Measurements from ENCODE around the gene RER1. TPM values are rescaled to one million over a fixed set of nuclear protein-coding genes. Genes with fewer than 3 reads are reported as not detected.

Gene RER1
- total RNA-seq, 1 experiment from 2014 or later: 110 TPM

GRCh38 chr1:2392686-2393085 lies 1.0 kb downstream of the RER1 start:
- Histone ChIP-seq H3K79me1 (ENCODE audit: insufficient read depth, low read depth, low read length, poor library complexity, severe bottlenecking) (peaks cover 11% of the 10 kb centered on the region), H3K27ac (ENCODE audit: insufficient read length, low read depth, low read length) (no peak overlapping the region), H3K18ac (ENCODE audit: insufficient read length, low read depth, low read length) (no peak overlapping the region), H2AK5ac (ENCODE audit: insufficient read length, low read length) (no peak overlapping the region), H3K23ac (ENCODE audit: insufficient read length, low read depth, low read length) (no peak overlapping the region), H2BK15ac (ENCODE audit: low read depth, low read length) (no peak overlapping the region), H2BK20ac (ENCODE audit: low read depth, low read length, poor library complexity, severe bottlenecking) (no peak overlapping the region), H3K14ac (ENCODE audit: insufficient read depth, low read length) (no peak overlapping the region; the same call in 1 of the 2 replicates), H4K91ac (ENCODE audit: insufficient read length, low read depth, low read length) (no peak overlapping the region), H3K27me3 (ENCODE audit: insufficient read depth, low read length) (no peaks in the 10 kb centered on the region), H3K4ac (ENCODE audit: low read depth, low read length) (no peak overlapping the region), H3T11ph (ENCODE audit: low read length) (no peak overlapping the region), H3K9ac (ENCODE audit: extremely low read depth, insufficient read length, low read length) (peak overlapping the region; percentile 81), H3K9me3 (ENCODE audit: control insufficient read depth, low read depth, low read length) (no peaks in the 10 kb centered on the region), H4K5ac (ENCODE audit: insufficient read length, low read depth, low read length) (no peak overlapping the region), H2AFZ (ENCODE audit: low read length) (no peak overlapping the region), H2BK12ac (ENCODE audit: insufficient read length, low read depth, low read length) (no peak overlapping the region), H3K56ac (ENCODE audit: insufficient read length, low read depth, low read length) (no peak overlapping the region), H2BK120ac (ENCODE audit: low read depth, low read length, poor library complexity, severe bottlenecking) (no peak overlapping the region), H3K79me2 (ENCODE audit: insufficient read depth, low read length) (peaks cover 5% of the 10 kb centered on the region; the same call in 1 of the 2 replicates), H4K20me1 (ENCODE audit: control insufficient read depth, insufficient read depth, insufficient read length) (peaks cover 2% of the 10 kb centered on the region), H4K8ac (replicated peaks; ENCODE audit: insufficient read length, low read depth, low read length) (no peak overlapping the region), H3K4me2 (ENCODE audit: insufficient read depth, insufficient read length, low read length) (peak overlapping the region; percentile 88), H3K4me1 (ENCODE audit: insufficient read depth, low read length) (no peaks in the 10 kb centered on the region), H2BK5ac (ENCODE audit: insufficient read length, low read length) (no peak overlapping the region), H3K23me2 (ENCODE audit: insufficient read length, low read depth, low read length, poor library complexity, severe bottlenecking) (peaks cover 6% of the 10 kb centered on the region)
- Mint-ChIP-seq H3K27ac (no peak overlapping the region), H3K4me3 (peak overlapping the region; percentile 81 to 92), H3K9me3 (no peaks in the 10 kb centered on the region), H3K4me1 (peaks cover 9 to 20% of the 10 kb centered on the region in 2 experiments), H3K27me3 (ENCODE audit: low read depth) (no peaks in the 10 kb centered on the region), H3K36me3 (ENCODE audit: insufficient read depth in 1 of 3, low read depth in 3 of 3) (peaks cover 7 to 53% (median 41%) of the 10 kb centered on the region in 3 experiments; a peak in 6 of 7 replicates)
- DNase-seq: no peak
- no peak for TF ChIP-seq CTCF (conservative IDR thresholded peaks at IDR 0.05)
- WGBS (ENCODE audit: extremely low coverage, insufficient read length, low lambda C conversion rate): no CpG with 5 or more reads among the region's 16 CpGs
